Measurements from ENCODE around the gene ADGRV1.

Gene ADGRV1

GRCh38 chr5:91180506-91180905, 621.9 kb downstream of the ADGRV1 start:
- no peak for DNase-seq

GRCh38 chr5:91182763-91183162, 624.2 kb downstream of the ADGRV1 start:
- DNase-seq = peak; percentile 51

DNA sequence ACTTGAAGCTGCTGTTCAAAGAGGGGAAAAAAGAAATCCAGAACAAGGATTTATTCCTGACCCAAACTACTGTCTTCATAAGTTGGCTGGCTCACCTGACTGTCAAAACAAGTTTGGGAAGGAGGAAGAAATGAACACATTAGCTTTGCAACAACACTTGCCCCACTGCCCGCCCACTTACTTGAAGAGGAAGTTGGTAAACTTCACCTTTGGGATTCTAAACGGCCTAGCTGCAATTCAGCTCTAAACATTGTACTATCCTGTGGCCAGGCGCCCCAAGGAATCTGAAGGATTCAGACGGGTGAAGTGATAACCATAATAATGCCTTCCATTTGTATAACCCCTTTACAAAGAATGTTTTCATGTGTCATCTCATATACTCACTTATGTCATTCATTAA, 625.1 kb downstream of the ADGRV1 start:
- no peak for DNase-seq

DNA sequence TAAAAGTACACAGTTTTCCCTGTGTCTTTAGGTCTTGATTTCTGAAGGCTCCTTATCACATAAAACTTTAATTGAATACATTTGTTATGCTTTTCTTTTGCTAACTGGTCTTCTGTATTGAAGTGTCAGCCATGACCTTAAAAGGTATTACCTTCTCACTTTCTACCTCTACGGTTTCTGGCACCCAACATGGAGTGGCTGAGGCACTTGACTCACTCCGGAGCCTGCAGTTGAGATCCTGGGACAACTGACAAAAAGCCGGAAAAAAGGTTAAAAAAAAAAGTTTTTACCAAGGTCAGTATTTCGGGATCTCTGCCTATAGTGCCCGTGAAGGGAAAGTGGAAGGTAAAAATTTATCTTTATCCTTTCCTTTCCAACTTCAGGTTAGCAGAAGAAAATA, 627.5 kb downstream of the ADGRV1 start:
- DNase-seq = no peak

DNA sequence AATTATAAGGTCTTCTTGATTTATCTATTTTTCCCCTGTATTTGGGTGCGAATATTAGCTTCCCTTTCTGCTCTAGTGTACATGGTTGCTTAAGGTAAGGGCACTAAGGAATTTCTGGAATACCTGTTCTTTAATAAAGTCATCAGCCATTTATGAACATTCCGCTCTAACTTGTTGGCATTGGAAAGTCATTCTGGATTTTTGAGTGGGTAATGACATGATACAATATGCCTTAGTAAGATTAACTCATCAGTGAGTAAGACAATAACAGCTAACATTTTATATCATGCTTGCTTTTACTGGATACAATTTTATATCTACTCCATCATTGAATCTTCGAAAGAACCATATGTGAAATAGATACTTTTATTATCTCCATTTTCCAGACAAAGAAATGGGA, 628.4 kb downstream of the ADGRV1 start:
- DNase-seq = no peak

DNA sequence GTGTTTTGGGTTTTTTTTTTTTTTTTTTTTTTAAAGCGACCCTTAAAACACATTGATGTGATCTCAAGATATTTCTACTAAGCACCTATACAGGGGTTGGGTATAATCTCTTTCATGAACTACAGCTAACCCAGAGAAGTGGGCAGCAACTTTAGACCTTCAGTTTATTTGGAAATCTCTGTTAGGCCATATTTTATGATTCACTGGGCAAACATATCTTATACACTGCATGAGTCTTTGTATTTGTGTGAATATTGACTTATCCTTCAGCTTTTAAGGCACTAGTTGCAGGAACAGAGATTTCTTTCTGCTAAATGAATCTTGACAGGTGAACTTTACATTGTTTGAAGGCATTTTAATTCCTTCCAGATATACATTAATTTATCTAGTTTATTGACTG, 630.2 kb downstream of the ADGRV1 start:
- no peak for DNase-seq

DNA sequence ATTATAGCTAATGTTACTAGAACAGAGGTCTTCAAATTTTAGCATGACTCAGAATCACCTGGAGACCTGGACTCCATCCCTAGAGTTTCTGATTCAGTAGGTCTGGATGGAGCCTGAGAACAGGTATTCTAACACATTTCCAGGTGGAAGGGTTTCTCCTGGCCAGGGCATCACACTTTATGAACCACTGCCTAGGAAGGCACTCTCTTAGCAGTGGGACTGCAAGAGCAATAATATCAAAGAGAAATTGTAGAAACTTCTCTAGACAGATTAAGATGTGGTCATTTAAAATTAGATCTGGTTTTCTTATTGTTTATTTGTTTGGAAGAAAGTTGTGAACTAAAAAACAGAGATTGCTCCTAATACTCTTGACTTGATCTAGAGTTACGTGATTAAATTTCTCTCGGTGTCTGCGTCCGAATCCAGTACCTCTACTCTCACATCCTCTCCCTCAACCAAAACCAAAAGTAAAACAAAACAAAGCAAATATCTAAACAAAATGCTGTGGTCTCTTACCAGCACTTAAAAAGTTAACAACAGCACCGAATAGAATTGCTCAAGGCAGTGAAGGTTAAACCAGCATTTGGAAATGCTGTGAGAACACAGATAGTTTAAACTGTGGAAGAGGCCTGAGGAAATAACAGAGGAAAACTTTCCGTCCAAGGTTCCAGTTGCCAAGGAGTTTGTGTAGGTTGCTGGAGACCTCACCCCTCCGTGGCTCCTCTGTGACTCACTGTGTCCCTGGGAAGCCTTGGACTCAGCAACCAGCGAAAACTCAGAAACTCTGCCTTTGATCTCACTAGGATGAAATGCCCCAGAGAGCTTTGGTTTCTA, 631.1 kb downstream of the ADGRV1 start:
- no peak for DNase-seq

DNA sequence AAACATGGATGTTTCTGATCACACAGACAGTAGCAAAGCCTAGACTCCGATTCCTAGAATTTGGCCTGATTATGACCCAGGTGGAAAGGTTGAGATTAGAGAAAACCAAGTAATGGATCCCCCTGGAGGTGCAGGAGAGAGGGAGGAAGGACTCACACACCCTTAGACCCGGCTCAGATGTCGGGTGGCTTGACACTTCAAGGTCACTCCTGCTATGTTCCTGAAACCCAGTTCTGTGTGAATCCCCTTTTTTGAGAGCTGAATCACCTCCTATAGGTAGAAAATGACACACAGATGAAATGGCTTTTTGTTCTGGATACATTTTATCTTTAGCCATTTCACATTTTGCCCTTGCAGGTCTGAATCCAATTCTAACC, 631.7 kb downstream of the ADGRV1 start:
- no peak for DNase-seq

DNA sequence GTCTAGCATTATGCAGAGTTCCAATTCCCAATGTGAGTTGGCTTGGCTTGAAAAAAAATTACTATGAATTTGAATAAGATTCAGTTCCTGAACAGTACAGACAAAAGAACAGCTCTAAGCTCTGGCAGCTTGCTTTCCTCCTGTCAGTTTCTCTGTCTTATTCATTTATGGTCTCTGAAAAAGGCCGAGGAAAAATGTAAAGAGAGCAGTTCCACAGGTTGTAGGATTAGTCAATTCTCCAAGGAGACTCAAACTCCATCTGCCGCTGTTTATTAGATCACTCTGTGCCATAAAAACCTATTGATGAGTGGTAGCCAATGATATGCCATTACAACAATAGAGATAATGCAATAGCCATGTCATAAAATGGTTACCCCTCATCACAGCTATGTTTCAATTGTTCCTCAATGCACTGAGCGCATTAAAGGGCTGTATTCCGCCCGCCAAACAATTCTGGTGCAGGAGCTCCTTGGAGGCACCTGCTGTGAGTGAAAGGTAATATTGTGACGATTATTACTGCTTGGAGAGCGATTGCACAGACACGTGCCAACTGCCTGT, 636.3 kb downstream of the ADGRV1 start:
- no peak for DNase-seq

DNA sequence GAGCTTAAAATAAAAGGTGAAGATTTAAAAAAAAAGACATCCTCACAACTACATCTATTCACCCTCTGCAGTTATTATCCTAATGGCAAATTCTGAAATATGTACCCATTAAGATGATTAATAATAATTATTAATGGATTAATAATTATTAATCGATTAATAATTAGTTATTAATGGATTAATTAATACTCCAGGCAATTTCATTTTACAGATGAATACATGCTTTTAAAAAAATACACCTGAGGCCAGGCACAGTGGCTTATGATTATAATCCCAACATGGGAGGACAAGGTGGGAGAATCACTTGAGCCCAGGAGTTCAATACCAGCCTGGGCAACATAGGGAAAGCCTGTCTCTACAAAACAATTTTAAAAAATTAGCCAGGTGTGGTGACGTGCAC, 642.1 kb downstream of the ADGRV1 start:
- DNase-seq = no peak

GRCh38 chr5:91206103-91206502, 647.5 kb downstream of the ADGRV1 start:
- no peak for DNase-seq

GRCh38 chr5:91206734-91207133, 648.1 kb downstream of the ADGRV1 start:
- DNase-seq = no peak

- DNase-seq = no peak
These were observed 648.7 kb downstream of the ADGRV1 start for GRCh38 chr5:91207248-91207647.

DNA sequence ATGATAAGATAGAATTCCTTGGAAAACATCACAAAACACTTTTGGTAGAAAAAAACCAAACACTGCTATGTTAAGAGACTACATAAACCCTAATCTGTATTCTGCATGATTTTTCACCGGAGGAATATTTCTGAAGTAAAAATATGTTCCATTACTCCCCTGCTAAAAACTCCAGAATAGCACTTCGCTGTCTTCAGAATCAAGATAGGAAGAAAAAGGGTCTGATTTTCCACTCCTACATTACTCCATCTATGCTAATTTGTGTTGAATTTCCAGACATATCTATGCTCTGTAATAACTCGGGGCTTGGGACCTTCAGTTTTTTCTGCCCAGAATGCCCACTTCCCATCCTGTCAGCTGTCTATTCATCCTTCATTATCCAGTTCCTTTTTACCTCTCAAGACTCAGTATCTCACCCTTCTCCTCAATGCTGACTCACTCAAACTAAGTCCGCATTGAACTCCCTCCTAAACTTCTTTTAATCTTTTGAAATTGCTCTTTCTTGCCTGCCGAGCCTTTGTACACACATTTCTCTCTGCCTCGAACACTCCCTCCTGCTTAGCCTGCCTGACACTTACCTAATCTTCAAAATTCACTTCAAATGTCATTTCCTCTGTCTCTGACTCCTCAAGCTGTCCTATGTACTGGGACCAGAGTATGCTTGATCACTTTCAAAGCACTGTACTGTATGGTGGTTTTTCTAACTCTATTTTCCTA, 653.6 kb downstream of the ADGRV1 start:
- no peak for DNase-seq

- DNase-seq = no peak
These were observed 654.1 kb downstream of the ADGRV1 start for GRCh38 chr5:91212714-91213092.

Data from hematopoietic multipotent progenitor cell treated with erythropoietin and hydrocortisone succinate and interleukin-3 and kit ligand, for 6 days (in vitro differentiated cells).